Measurements from ENCODE around the gene GRPEL2.

GRPEL2 gene

DNA sequence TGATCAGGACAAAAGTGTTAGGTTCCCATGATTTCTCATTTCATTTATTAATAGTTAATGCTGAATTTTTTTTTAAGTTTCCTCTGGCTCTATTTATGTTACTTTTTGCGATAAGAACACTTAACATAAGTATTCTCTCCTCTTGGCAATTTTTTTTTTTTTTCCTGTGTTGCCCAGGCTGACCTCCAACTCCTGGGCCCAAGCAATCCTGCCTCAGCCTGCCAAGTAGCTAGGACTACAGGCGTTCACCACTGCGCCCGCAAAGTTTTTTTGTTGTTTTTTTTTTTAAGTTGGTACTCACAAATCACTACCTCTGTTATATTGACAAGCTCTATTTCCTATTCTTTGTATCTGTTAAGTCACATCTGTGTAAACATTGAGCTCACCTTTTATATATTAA is 6.9 kb downstream of the GRPEL2 start:
- no peak for DNase-seq (ENCODE audit: extremely low read depth, low read depth)
- TF ChIP-seq, protein P1, sequence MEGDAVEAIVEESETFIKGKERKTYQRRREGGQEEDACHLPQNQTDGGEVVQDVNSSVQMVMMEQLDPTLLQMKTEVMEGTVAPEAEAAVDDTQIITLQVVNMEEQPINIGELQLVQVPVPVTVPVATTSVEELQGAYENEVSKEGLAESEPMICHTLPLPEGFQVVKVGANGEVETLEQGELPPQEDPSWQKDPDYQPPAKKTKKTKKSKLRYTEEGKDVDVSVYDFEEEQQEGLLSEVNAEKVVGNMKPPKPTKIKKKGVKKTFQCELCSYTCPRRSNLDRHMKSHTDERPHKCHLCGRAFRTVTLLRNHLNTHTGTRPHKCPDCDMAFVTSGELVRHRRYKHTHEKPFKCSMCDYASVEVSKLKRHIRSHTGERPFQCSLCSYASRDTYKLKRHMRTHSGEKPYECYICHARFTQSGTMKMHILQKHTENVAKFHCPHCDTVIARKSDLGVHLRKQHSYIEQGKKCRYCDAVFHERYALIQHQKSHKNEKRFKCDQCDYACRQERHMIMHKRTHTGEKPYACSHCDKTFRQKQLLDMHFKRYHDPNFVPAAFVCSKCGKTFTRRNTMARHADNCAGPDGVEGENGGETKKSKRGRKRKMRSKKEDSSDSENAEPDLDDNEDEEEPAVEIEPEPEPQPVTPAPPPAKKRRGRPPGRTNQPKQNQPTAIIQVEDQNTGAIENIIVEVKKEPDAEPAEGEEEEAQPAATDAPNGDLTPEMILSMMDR (IDR thresholded peaks at IDR 0.05; ENCODE audit: low read depth, low read length, missing control alignments), result no peak
- no peak overlapping the region for H3K4me3 ChIP-seq (replicated peaks; ENCODE audit: low read depth, low read length)

DNA sequence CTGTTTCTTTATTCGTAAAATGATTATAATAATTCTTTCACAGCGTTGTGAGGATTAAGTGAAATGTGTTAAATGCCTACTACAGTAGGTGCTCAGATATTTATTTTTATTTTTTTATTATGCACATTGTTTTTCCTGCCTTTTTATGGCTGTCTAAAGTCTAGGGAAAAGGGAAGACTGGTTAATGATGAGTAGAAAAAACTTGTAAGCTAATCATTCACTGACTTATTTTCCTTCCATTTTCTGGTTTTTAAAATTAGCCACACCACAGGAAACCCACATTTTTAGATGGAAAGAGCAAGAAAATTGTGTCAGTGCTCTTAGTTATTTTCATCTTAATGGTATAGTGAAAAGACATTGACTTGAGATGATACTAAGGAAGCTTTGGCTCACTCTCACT is 8.6 kb downstream of the GRPEL2 start:
- DNase-seq (ENCODE audit: extremely low read depth, low read depth), result no peak
- TF ChIP-seq, protein P1 (IDR thresholded peaks at IDR 0.05; ENCODE audit: low read depth, low read length, missing control alignments), result no peak
- H3K4me3 ChIP-seq (replicated peaks; ENCODE audit: low read depth, low read length), result no peak overlapping the region

DNA sequence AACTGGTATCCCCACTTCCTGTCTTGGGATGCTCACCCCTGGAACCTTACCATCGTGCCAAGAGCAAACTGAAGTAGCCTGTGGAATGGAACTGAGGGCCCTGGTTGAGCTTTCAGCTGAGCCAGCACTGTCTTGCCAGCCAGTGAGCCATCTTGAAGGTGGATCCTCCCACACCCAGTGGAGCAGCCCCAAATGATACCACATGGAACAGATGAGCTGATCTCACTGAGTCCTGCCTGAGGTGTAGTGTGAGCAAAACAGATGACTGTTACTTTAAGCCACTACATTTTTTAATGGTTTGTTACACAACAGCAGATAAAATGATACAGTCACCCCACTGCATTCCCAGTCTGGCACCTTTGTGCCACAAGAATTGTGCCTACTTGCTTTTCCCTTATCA is 10.4 kb downstream of the GRPEL2 start:
- no peak overlapping the region for H3K4me3 ChIP-seq (replicated peaks; ENCODE audit: low read depth, low read length)
- no peak for DNase-seq (ENCODE audit: extremely low read depth, low read depth)
- TF ChIP-seq, protein P1 (IDR thresholded peaks at IDR 0.05; ENCODE audit: low read depth, low read length, missing control alignments), result no peak

DNA sequence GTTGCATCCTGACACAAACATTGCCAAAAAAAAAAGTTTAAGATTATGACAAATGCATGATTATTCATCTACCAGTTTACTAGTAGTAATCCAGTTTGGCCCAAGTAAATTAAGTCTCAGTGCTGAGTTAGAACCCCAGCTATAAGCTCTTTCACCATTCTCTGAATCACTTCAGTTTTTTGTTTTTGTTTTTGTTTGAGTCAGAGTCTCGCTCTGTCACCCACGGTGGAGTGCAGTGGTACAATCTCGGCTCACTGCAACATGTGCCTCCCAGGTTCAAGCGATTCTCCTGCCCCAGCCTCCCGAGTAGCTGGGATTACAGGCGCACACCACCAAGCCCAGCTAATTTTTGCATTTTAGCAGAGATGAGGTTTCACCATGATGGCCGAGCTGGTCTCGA is 11.1 kb downstream of the GRPEL2 start:
- TF ChIP-seq, protein P1 (IDR thresholded peaks at IDR 0.05; ENCODE audit: low read depth, low read length, missing control alignments), result no peak
- no peak for DNase-seq (ENCODE audit: extremely low read depth, low read depth)
- H3K4me3 ChIP-seq (replicated peaks; ENCODE audit: low read depth, low read length), result no peak overlapping the region

DNA sequence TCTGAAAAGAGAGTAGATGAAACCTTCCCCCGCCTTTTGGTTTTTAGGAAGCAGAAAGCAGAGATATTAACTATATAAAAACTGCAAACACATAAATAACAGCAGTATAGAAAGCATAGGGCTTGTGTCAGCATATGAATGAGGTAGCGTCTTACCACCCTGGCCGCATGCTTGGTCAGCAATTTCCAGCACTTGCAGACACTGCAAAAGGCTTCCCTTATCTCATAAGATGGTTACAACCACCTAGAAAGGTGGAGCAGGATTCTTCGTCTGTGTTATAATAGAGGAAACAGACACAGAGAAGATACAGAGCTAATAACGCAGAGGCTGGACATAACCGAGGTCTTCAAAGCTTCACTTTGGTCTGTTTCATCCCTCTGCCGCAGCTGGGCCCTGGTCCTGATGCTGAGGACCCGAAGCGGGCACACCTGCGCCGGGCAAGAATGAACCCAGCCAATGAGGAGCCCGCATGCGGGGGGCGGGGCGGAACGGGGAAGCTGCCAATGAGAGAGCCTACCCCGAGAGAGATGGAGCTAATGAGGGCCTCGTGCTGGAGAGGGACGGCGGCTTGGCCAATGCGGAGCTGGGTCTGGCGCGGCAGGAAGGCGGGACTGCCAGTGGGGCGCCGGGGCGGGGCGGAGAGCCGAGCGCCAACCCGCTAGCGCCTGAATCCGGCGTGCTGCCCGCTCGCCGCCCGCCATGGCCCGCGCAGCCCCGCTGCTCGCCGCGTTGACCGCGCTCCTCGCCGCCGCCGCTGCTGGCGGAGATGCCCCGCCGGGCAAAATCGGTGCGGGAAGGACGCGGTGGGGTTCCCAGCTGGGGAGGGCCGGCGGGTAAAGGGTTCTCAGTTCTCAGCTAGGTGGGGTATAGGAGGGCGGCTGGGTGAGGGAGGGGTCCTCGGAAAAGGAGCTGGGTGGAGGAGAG is 12.3 kb downstream of the GRPEL2 start, which contains the start of gene PCYOX1L:
PCYOX1L (plus strand) TSS at position 677 of the 924 bp plus-strand sequence; CDS start at position 700, 23 bp downstream.
- peak; percentile 82 for DNase-seq (ENCODE audit: extremely low read depth, low read depth)

DNA sequence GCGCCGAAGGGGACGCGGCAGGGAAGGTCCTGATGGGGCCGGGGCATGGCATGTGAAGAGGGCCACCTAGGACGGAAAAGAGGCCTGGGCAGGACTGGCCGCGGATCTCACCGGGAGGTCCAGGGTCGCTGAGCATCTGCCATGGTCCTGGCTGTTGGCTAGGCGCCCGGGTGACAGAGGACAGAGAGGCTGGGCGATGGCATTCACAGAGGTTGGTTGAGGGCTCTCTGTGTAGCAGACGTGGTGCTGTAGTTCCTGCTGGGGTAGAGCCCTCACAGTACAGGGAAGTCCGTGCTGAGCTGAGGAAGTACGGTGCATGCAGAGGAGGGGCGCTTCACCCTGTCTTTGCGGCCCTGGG is 13.0 kb downstream of the GRPEL2 start:
- H3K4me3 ChIP-seq (replicated peaks; ENCODE audit: low read depth, low read length), result peak overlapping the region; percentile 81
- TF ChIP-seq, protein P1 (IDR thresholded peaks at IDR 0.05; ENCODE audit: low read depth, low read length, missing control alignments), result no peak
- no peak for DNase-seq (ENCODE audit: extremely low read depth, low read depth)

More for the DNA sequence above, 12.3 kb downstream of the GRPEL2 start, which contains the start of gene PCYOX1L:
- peak within 1 kb of the TSS; percentile 81 for H3K4me3 ChIP-seq (replicated peaks; ENCODE audit: low read depth, low read length)
- TF ChIP-seq, protein P1 (IDR thresholded peaks at IDR 0.05; ENCODE audit: low read depth, low read length, missing control alignments), result no peak
